GF-D8 (cell line): ENCODE measurements around the gene IL12RB1.
A peak's percentile ranks its signal among the peaks of the same experiment; 100 is the strongest.
"Not testable (repeated sequence)": the region's sequence is repeated elsewhere in the genome, so short reads cannot be mapped to it uniquely, and the experiment has no call there.

Source experiments
- DNase-seq: peaks from one replicate; lab custom pipeline; 2025; lab: John Stamatoyannopoulos, UW

IL12RB1 gene

GRCh38 chr19:18110609-18111232, 24.0 kb upstream of the IL12RB1 start:
- DNase-seq = no peak

GRCh38 chr19:18109733-18110608, 23.2 kb upstream of the IL12RB1 start:
- DNase-seq = no peak

GRCh38 chr19:18109341-18109732, 22.6 kb upstream of the IL12RB1 start:
- DNase-seq = no peak

- DNase-seq = no peak
Observed at GRCh38 chr19:18108897-18109296, 22.2 kb upstream of the IL12RB1 start.

GRCh38 chr19:18107235-18107634, 20.5 kb upstream of the IL12RB1 start:
- DNase-seq = peak; percentile 26

GRCh38 chr19:18105259-18105658, 18.5 kb upstream of the IL12RB1 start:
- not testable (repeated sequence) for DNase-seq

- no peak for DNase-seq
Observed at GRCh38 chr19:18104793-18105131, 18.0 kb upstream of the IL12RB1 start.

GRCh38 chr19:18102916-18103542, 16.3 kb upstream of the IL12RB1 start:
- DNase-seq = no peak

GRCh38 chr19:18101268-18101667, 14.5 kb upstream of the IL12RB1 start:
- DNase-seq = no peak

GRCh38 chr19:18100710-18101109, 14.0 kb upstream of the IL12RB1 start:
- DNase-seq = no peak

GRCh38 chr19:18099623-18099995, 12.9 kb upstream of the IL12RB1 start:
- no peak for DNase-seq

GRCh38 chr19:18098891-18099622, 12.3 kb upstream of the IL12RB1 start:
- DNase-seq = no peak

GRCh38 chr19:18097993-18098890, 11.5 kb upstream of the IL12RB1 start:
- DNase-seq = no peak

- peak; percentile 67 for DNase-seq
Observed at GRCh38 chr19:18097217-18097992, 10.7 kb upstream of the IL12RB1 start, which contains the start of gene MAST3. Gene MAST3, plus strand, starts transcription at chr19:18097778. Its CDS starts 15 bp downstream, at chr19:18097793.

GRCh38 chr19:18096258-18096657, 9.5 kb upstream of the IL12RB1 start:
- DNase-seq = no peak

- DNase-seq = no peak
Observed at GRCh38 chr19:18093439-18094161, 6.9 kb upstream of the IL12RB1 start.

- peak; percentile 80 for DNase-seq
Observed at GRCh38 chr19:18091217-18091608, 4.5 kb upstream of the IL12RB1 start.

- DNase-seq = no peak
Observed at GRCh38 chr19:18090545-18091216, 3.9 kb upstream of the IL12RB1 start.

- no peak for DNase-seq
Observed at GRCh38 chr19:18089726-18090125, 3.0 kb upstream of the IL12RB1 start.
